ENCODE data around the gene MOB3A.
"Not testable (repeated sequence)": the region's sequence is repeated elsewhere in the genome, so short reads cannot be mapped to it uniquely, and the experiment has no call there.

Gene MOB3A

GRCh38 chr19:2045501-2046045 lies 50.6 kb downstream of the MOB3A start:
- DNase-seq (ENCODE audit: low read depth) = no peak

DNA sequence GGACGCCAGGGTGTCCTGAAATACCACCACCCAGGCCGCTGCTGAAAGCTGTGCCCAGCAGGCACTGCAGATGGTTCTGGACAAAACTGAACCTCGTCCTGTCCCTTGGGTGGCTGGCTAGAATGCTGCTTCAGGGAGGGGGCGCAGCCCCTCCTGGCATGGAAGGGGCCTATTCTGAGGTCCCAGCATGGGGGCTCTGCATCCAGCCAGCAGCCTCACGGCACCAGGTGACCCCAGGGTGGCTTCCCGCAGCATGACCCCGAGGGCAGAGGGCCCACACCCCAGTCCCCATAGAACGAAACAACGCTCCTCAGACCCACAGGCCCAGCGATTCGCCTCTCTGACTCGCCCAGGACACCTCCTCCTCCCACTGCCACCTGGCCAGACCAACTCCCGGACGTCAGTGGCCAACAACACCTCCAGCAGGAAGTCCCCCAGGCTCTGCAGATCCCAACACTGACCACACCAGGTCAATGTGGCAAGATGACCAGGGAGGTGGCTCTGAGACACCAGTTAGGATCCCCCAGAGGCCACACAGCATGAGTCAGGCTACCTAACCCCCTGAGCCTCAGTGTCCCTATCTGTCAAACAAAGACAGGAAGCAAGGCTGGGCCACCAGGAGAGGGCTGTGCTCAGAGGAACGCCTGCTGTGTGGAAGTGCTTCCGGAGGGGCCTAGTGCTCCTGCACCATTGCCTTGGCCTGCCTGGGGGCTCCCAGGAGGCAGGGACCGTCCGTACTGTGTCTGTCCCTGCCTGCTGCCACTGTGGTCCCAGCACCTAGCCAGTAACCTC lies 51.2 kb downstream of the MOB3A start:
- DNase-seq (ENCODE audit: low read depth) = no peak

- DNase-seq (ENCODE audit: low read depth) = no peak
Observed at GRCh38 chr19:2043961-2044708, 52.0 kb downstream of the MOB3A start.

DNA sequence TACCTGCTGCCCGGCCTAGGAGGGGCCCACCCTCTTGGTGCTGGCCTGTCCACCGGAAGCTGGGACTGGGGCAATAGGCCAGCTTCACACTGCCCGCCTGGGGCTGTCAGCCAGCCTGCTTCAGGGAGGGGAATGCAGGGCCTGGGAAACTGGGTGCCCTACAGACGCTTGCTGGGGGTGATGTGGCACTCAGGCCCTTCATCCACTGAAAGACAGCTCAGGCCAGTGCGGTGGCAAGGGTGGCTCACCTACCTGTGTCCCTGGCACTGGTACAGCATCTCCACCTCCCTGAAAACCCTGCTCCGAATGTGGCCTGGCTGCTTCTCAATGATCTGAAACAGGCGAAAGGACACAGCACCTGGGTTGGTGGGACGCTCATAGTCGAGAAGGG lies 52.9 kb downstream of the MOB3A start:
- no peak for DNase-seq (ENCODE audit: low read depth)

DNA sequence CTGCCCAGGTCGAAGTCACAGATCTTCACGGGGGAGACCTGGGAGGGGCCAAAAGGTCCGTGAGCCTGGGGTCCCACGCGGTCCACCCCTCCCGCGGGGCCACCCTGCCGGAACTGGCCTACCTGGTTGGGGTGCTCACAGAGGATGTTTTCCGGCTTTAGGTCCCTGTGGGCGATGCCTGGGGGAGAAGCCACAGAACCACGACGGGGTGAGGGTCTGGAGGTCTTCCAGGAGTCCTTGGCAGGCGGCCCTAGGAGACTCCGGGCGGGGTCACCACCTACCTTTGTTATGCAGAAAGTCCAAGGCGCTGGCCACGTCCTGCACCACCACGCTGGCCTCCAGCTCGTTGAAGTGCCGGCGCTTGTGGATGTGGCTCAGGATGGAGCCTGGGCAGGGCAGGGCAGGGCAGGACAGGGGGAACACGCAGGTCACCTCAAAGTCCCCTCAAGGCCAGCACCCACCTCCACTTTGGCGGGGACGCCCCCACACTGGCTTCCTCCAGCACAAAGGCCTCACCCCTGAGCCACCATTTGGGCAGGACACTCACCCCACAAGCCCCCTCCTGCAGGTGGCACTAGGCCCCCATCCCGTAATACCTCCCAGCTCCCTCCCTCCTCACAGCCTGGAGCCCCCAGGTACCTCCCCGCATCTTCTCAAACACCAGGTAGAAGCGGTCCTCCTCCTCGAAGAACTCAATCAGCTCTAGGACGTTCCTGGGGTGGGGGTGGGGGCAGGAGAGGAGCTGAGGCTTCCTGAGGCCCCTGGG lies 53.5 kb downstream of the MOB3A start:
- no peak for DNase-seq (ENCODE audit: low read depth)

DNA sequence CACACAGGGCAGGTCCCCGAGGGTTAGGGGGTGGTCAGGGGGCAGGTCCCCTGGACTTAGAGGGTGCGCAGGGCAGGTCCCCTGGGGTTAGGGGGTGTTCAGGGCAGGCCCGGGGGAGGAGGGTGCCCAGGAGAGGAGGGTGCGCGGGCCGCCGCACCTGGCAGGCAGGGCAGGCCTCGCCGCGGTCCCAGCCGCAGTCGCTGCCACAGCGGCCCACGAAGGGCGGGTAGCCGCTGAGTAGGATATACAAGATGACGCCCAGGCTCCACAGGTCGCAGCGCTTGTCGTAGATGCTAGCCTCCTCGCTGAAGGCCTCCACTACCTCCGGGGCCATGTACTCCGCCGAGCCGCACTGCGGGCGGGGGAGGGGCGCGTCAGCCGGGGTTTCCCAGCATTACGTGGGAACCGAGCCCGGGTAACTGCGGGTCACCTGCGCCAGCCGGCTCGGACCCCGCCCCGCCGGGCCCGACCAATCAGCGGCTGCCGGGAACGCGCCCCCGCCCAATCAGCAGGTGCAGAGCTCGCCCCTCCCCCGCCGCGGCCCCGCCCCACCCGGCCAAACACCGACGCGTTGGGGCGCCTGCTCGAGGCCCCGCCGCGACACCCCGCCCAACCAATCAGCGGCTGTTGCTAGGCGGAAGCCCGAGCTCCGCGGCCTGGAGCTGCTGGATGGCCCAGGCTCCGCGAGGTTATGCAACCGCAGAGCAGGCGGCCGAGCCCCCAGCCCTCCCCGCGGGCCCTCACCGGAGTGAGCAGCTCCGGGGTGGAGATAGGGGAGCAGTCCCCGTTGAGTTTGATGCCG lies 54.2 kb downstream of the MOB3A start:
- DNase-seq (ENCODE audit: low read depth) = no peak

DNA sequence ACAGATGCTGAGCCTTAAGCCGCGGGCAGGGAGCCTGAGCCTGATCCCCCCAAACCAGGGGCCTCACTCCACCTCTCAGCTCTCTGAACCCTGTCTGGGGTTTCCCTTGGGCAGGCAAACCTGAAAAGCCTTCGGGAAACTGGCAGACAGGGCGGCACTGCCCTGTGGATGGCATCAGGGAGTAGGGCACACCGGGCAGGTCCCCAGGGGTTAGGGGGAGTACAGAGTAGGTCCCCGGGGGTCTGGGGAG lies 54.8 kb downstream of the MOB3A start:
- no peak for DNase-seq (ENCODE audit: low read depth)

DNA sequence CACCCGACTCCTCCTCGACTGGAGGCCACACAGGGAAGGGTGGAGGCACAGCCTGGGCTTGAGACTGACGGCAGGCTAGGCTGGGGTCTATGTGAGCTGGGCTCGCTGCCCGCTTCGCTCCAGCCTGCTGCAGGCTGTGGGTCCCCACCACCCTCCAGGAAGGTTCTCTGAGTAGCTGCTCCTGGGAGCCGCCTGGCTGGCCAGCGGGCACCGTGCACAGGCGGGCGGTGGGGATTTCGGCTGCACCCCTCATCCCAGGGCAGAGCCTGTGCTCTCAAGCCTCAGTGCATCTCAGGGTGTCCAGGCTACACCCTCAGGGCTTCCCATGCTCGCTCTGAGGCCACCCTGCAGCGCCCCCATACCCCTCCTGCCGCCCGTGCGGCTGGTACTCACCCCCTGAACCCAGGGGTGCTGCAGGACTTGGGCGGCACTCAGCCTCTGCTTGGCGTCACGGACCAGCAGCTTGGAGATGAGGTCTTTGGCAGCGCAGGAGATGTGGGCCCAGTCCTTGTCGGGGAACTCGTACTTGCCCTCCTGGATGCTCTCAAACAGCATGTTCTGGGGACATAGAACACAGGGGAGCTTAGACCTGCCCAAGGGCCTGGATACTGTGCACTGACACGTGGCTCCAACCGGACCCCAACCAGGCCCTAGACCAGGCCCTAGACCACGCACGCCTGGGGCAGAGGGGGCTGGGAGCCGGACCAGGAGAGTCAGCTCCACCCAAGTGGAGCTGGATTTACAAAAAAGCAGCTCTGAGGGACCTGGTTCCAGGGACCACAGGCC lies 55.3 kb downstream of the MOB3A start:
- no peak for DNase-seq (ENCODE audit: low read depth)

DNA sequence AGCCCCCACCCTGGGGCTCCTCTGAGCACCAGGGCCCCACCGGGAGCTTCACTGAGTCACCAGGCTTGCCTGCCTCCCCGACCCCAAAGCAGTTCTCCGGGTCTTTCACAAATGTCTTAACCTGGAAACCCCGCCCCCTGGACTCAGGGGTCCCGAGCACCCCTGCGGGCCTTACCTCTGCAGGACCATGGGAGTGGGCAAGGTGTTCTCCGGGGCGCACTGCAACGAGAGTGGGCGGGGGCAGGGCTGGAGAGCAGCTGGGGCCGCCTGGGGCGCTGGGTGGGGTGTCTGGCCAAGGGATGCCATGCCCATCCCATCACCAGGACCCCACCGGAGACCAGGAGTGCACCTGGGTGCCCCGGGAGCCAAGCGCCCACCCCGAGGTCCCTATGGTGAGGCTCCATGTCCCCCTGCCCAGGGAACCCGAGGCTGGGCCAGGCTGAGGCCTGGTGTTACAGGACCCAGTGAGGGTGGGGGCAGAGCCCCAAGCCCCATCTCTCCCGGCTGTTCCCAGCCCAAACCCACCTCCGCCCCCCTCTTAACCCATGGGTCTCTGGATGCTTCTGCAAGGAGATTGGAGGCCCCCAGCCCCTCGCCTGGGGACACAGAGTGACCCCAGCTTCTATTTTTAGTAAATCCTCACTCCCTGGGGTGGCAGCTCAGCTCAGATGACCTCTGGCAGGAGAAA lies 56.0 kb downstream of the MOB3A start:
- DNase-seq (ENCODE audit: low read depth) = no peak

GRCh38 chr19:2039089-2039958 lies 56.8 kb downstream of the MOB3A start:
- no peak for DNase-seq (ENCODE audit: low read depth)

- DNase-seq (ENCODE audit: low read depth) = no peak
Observed at GRCh38 chr19:2038284-2039088, 57.6 kb downstream of the MOB3A start.

- DNase-seq (ENCODE audit: low read depth) = no peak
Observed at GRCh38 chr19:2037651-2038255, 58.4 kb downstream of the MOB3A start.

DNA sequence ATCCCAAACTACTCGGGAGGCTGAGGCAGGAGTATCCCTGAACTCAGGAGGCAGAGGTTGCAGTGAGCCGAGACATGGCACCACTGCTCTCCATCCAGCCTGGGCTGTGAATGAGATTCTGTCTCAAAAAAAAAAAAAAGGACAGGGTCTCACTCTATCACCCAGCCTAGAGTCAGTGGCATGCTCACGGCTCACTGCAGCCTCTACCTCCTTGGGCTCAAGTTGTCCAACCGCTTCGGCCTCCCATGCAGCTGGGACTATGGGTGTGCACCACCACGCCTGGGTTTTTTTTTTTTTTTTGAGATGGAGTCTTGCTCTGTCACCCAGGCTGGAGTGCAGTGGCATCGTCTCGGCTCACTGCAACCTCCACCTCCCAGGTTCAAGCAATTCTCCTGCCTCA lies 59.7 kb downstream of the MOB3A start:
- no peak for DNase-seq (ENCODE audit: low read depth)

GRCh38 chr19:2035590-2035991 lies 60.5 kb downstream of the MOB3A start:
- no peak for DNase-seq (ENCODE audit: low read depth)

DNA sequence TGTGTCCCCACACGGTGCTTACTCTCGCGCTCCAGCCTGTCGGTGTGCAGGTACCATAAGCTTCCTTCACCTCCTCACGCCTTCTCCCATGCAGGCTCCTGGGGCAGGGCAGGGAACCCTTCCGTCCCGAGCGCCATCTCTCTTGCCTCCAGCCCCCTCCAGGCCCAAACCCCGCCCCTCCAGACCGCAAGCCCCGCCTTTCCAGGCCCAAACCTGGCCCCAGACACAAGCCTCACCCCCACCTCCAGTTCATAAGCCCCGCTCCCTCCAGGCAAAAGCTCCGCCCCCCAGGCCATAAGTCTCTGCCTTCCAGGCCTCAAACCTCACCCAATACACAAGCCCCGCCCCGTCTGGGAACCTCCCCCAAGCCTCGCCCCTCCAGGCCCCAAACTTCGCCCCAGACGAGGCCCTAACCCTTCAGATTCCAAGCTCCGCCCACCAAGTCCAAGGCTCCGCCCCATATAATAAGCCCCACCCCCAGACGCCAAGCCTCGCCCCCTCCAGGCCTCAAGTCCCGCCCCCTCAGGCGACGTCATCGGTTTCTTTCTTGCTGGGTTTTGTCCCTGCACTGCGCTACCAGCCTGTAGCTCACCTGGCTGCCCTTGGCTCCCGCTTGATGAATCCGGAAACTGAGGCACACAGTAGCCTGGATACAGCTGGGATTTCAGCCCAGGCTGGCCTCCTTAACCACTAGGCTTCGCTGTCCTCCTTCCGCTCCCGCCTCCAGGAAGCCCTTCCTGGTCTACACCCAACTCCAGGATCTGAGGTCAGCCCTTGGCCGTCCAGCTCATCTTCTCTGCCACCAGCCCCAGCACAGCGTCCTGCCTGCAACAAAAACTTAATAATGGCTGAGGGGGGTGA lies 61.2 kb downstream of the MOB3A start:
- no peak for DNase-seq (ENCODE audit: low read depth)

DNA sequence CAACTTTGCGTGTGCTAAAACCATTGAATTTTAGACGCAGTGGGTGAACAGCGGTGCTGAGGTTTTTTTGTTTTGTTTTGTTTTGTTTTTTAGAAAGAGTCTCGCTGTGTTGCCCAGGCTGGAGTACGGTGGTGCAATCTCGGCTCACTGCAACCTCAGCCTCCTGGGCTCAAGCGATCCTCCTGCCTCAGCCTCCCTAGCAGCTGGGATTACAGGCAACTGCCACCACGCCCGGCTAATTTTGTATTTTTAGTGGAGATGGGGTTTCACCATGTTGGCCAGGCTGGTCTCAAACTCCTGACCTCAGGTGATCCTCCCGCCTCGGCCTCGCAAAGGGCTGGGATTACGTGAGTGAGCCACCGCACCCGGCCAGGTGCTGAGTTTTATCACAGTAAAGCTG lies 61.9 kb downstream of the MOB3A start:
- not testable (repeated sequence) for DNase-seq (ENCODE audit: low read depth)

DNA sequence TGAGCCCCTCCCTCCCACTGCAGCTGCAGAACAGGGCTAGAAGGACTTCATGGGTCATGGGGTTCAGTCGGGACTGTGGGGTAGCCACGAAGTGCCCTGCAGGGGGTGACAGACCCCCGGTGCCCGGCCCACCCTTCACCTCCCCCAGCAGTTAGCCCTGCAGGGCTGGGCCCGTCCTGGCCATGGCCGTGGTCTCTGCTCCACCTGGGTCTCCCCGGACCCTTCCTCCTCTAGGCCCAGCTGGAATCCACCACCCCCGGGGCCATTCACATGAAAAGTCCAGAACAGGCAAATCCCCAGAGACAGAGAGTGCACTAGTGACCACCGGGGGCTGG lies 62.3 kb downstream of the MOB3A start:
- no peak for DNase-seq (ENCODE audit: low read depth)

Measured in non-pigmented ciliary epithelial cell (primary cell).